Left ventricle myocardium inferior (tissue), 1 donor: ENCODE results near the gene CCDC77. TPM values are rescaled to one million over a fixed set of nuclear protein-coding genes. Genes with fewer than 3 reads are reported as not detected.
"Not testable (repeated sequence)": the region's sequence is repeated elsewhere in the genome, so short reads cannot be mapped to it uniquely, and the experiment has no call there.

ENCODE experiments used
- DNase-seq: peaks from one replicate; pipeline ENCODE4 v3.0.0-alpha.2; 2020
- H3K27ac ChIP-seq: fragments of 200-600 bp; replicated peaks from 2 replicates; pipeline ENCODE4 v1.8.0; 2021
- H3K27me3 ChIP-seq: fragments of 200-600 bp; 2 replicates; pipeline ENCODE4 v1.8.0; 2021; ENCODE audit warnings: low read depth
- H3K36me3 ChIP-seq: fragments of 200-600 bp; 2 replicates; pipeline ENCODE4 v1.8.0; 2021
- H3K4me1 ChIP-seq: fragments of 200-600 bp; 2 replicates; pipeline ENCODE4 v1.8.0; 2021
- H3K4me3 ChIP-seq: fragments of 200-600 bp; 2 replicates; pipeline ENCODE4 v1.8.0; 2021; ENCODE audit warnings: mild to moderate bottlenecking, moderate library complexity
- H3K9me3 ChIP-seq: fragments of 200-600 bp; replicated peaks from 2 replicates; pipeline ENCODE4 v1.8.0; 2021
- CTCF ChIP-seq: fragments of 200-600 bp; IDR thresholded peaks from 2 replicates; pipeline ENCODE4 v1.8.0; 2021; ENCODE audit warnings: antibody characterized with exemption, mild to moderate bottlenecking, borderline replicate concordance
- intact Hi-C: fragments of 100-400 bp; cut with micrococcal nuclease; formaldehyde crosslinking; loops from one replicate; pipeline ENCODE4 v1.11.0; 2022
- long read RNA-seq: library from polyadenylated mRNA; unstranded; transcript quantifications from one replicate; pipeline ENCODE4 v2.0.0, GENCODE V29; 2021
- total RNA-seq: library from RNA; stranded (reverse); fragmentation: NEBNext Ultra II Directional; extraction: Animal tissue kit (Norgen Biotek cat#: 25700); gene quantifications from one replicate; pipeline ENCODE4 v1.2.1, GENCODE V29; 2021
- donor health status: DM: no; HTN: yes; CAD: no; lungs with severe emphysema.

CCDC77 gene
- 4.8 TPM for total RNA-seq
- long read RNA-seq, partial matches to known transcripts: 0 of 2 reads
- long read RNA-seq, other reads (novel, unspliced or antisense): 1 of 2 reads

GRCh38 chr12:401235-402028, at the start of gene CCDC77:
Gene CCDC77 (plus strand): TSS chr12:401644. CDS start chr12:409384, 7,740 bp downstream.
- intact Hi-C loops: no loop called here
- TF ChIP-seq CTCF: peak; percentile 43
- Histone ChIP-seq H3K4me3 (peak within 1 kb of the TSS; percentile 87), H3K27me3 (no peaks in the 10 kb centered on the region), H3K36me3 (no peaks in the 10 kb centered on the region), H3K4me1 (peaks cover 18% of the 10 kb centered on the region), H3K27ac (peak within 1 kb of the TSS; percentile 73), H3K9me3 (no peaks in the 10 kb centered on the region)
- peak; percentile 89 for DNase-seq

GRCh38 chr12:356276-356988, 45.0 kb upstream of the CCDC77 start:
- H3K36me3 ChIP-seq: peaks cover 96% of the 10 kb centered on the region
- peaks cover 12% of the 10 kb centered on the region for H3K9me3 ChIP-seq
- H3K27me3 ChIP-seq: no peaks in the 10 kb centered on the region
- H3K27ac ChIP-seq: no peak overlapping the region
- TF ChIP-seq CTCF: no peak
- no peak for DNase-seq
- no peak overlapping the region for H3K4me3 ChIP-seq
- intact Hi-C loops: no loop called here
- peaks cover 11% of the 10 kb centered on the region for H3K4me1 ChIP-seq

GRCh38 chr12:359091-359490, 42.4 kb upstream of the CCDC77 start:
- peaks cover 12% of the 10 kb centered on the region for H3K9me3 ChIP-seq
- peaks cover 96% of the 10 kb centered on the region for H3K36me3 ChIP-seq
- TF ChIP-seq CTCF: no peak
- no peak for DNase-seq
- no peaks in the 10 kb centered on the region for H3K4me1 ChIP-seq
- intact Hi-C loops: no loop called here
- no peaks in the 10 kb centered on the region for H3K27me3 ChIP-seq
- H3K27ac ChIP-seq: no peak overlapping the region
- no peak overlapping the region for H3K4me3 ChIP-seq

- Histone ChIP-seq H3K4me1 (no peaks in the 10 kb centered on the region), H3K36me3 (peaks cover 84% of the 10 kb centered on the region), H3K27me3 (no peaks in the 10 kb centered on the region), H3K27ac (no peak overlapping the region), H3K9me3 (peaks cover 16% of the 10 kb centered on the region), H3K4me3 (no peak overlapping the region)
- intact Hi-C loops: no loop called here
- no peak for DNase-seq
- TF ChIP-seq CTCF: no peak
Observed at GRCh38 chr12:366820-367219, 34.6 kb upstream of the CCDC77 start.

GRCh38 chr12:367972-368371, 33.5 kb upstream of the CCDC77 start:
- no peak for DNase-seq
- no peak overlapping the region for H3K4me3 ChIP-seq
- no peaks in the 10 kb centered on the region for H3K4me1 ChIP-seq
- no peak overlapping the region for H3K27ac ChIP-seq
- TF ChIP-seq CTCF: no peak
- H3K27me3 ChIP-seq: no peaks in the 10 kb centered on the region
- H3K9me3 ChIP-seq: peaks cover 16% of the 10 kb centered on the region
- peaks cover 73% of the 10 kb centered on the region for H3K36me3 ChIP-seq
- intact Hi-C loops: no loop called here

- H3K4me3 ChIP-seq, H3K4me1 ChIP-seq, H3K27me3 ChIP-seq, DNase-seq, H3K27ac ChIP-seq, intact Hi-C loops, H3K9me3 ChIP-seq: not testable (repeated sequence)
- H3K36me3 ChIP-seq: peaks cover 61% of the 10 kb centered on the region
Observed at GRCh38 chr12:370739-371485, 30.5 kb upstream of the CCDC77 start.
